Hepatocyte (in vitro differentiated cells): Measurements from ENCODE around the gene ANO9. TPM values are rescaled to one million over a fixed set of nuclear protein-coding genes. Genes with fewer than 3 reads are reported as not detected.
A peak's percentile ranks its signal among the peaks of the same experiment; 100 is the strongest.

Experiments
- DNase-seq: peaks from one replicate; pipeline ENCODE4 v3.0.0-alpha.2; 2016; ENCODE audit warnings: low spot score
- H2AFZ ChIP-seq: fragments of 200-600 bp; sonication (generic); 2 replicates; pipeline ENCODE4 v1.6.0; 2016; ENCODE audit warnings: antibody characterized with exemption, mild to moderate bottlenecking
- H3K27ac ChIP-seq: fragments of 200-600 bp; sonication (generic); 2 replicates; pipeline ENCODE4 v1.5.1; 2016; ENCODE audit warnings: mild to moderate bottlenecking
- H3K27me3 ChIP-seq: fragments of 200-600 bp; sonication (generic); 2 replicates; pipeline ENCODE4 v1.6.1; 2016
- H3K36me3 ChIP-seq: fragments of 200-600 bp; sonication (generic); replicated peaks from 2 replicates; pipeline ENCODE4 v1.5.1; 2016; ENCODE audit warnings: low read depth; ENCODE audit not compliant: insufficient read depth
- H3K4me1 ChIP-seq: fragments of 200-600 bp; sonication (generic); 2 replicates; pipeline ENCODE4 v1.5.1; 2016; ENCODE audit warnings: mild to moderate bottlenecking, moderate library complexity; ENCODE audit not compliant: insufficient read depth
- H3K4me2 ChIP-seq: fragments of 200-600 bp; sonication (generic); 2 replicates; pipeline ENCODE4 v1.6.0; 2016
- H3K4me3 ChIP-seq: fragments of 200-600 bp; sonication (generic); 2 replicates; pipeline ENCODE4 v1.5.1; 2016; ENCODE audit warnings: mild to moderate bottlenecking
- H3K79me2 ChIP-seq: fragments of 200-600 bp; sonication (generic); 2 replicates; pipeline ENCODE4 v1.6.0; 2017; ENCODE audit warnings: mild to moderate bottlenecking
- H3K9me2 ChIP-seq: fragments of 200-600 bp; sonication (generic); replicated peaks from 2 replicates; pipeline ENCODE4 v1.6.0; 2017; ENCODE audit warnings: mild to moderate bottlenecking; ENCODE audit not compliant: insufficient read depth
- H3K9me3 ChIP-seq: fragments of 200-600 bp; sonication (generic); 2 replicates; pipeline ENCODE4 v1.5.1; 2016; ENCODE audit warnings: low read depth, mild to moderate bottlenecking
- H4K20me1 ChIP-seq: fragments of 200-600 bp; sonication (generic); 2 replicates; pipeline ENCODE4 v1.6.0; 2016; ENCODE audit warnings: mild to moderate bottlenecking; ENCODE audit not compliant: insufficient read depth, poor library complexity, severe bottlenecking
- EZH2 ChIP-seq: fragments of 200-600 bp; sonication (generic); IDR thresholded peaks from 2 replicates; pipeline ENCODE4 v1.6.1; 2016; ENCODE audit warnings: antibody characterized with exemption, mild to moderate bottlenecking, borderline replicate concordance
- EZH2phosphoT487 ChIP-seq: fragments of 200-600 bp; sonication (generic); IDR thresholded peaks from one replicate; pipeline ENCODE4 v1.6.1; 2018; ENCODE audit warnings: antibody characterized with exemption, mild to moderate bottlenecking, low read depth, moderate library complexity; ENCODE audit not compliant: unreplicated experiment, severe bottlenecking
- WGBS: methylation state at CpG from one replicate; pipeline ENCODE4 v1.1.6; 2016; ENCODE audit warnings: low lambda C conversion rate; ENCODE audit errors: missing lambda C conversion rate; 5-methylcytosine and 5-hydroxymethylcytosine counted together
- polyA plus RNA-seq: library from polyadenylated mRNA; unstranded; fragments of >200 nt; fragmentation: Nextera tagmentation; extraction: Ambion mirVana; gene quantifications from 2 replicates; pipeline ENCODE4 v1.2.1, GENCODE V29; 2016
- total RNA-seq: library from RNA; depleted of rRNA; stranded (reverse); fragments of >200 nt; gene quantifications from 2 replicates; pipeline ENCODE4 v1.2.3, GENCODE V29; 2014
- TF ChIP-seq, protein P1 (sequence below): fragments of 200-600 bp; sonication (generic); IDR thresholded peaks from 2 replicates; pipeline ENCODE4 v1.5.1; 2016; ENCODE audit warnings: antibody characterized with exemption, mild to moderate bottlenecking; ENCODE audit not compliant: poor library complexity

Gene ANO9
- total and polyA plus RNA-seq, 2 experiments from 2014 or later: 21.2 to 35.7 TPM

DNA sequence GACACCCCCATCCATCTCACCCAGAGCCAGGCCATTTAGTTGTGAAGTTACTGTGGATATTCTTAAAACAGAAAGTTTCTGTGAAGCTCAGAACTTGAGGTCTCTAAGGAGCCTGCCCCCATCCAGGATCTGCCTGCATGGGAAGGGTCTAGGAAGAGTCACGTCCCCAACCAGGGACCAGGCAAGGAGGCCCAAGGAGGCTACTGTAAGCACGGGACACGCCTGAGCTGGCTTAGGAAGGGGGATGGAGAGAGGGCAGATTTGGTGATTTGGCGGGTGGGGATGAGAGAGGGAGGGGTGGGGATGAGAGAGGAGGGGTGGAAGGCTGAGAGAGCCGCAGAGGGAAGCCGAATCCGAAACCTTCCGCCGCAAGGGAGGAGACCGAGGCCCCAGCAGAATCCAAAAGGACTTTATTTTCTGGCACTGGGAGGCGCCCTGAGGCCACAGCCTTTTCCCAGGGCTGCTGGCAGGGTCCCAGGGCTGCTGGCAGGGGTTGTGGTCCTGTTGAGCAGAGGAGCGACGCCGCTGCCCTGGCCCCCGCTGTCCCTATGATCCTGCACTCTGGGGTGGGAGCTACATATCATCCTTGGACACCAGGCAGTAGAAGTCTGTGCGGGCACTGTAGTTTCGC lies 36.4 kb downstream of the ANO9 start:
- Histone ChIP-seq H3K4me2 (peak overlapping the region; percentile 77), H3K27ac (no peak overlapping the region), H3K36me3 (no peaks in the 10 kb centered on the region), H3K4me1 (peaks cover 11% of the 10 kb centered on the region), H3K4me3 (no peak overlapping the region), H3K79me2 (no peaks in the 10 kb centered on the region), H4K20me1 (no peaks in the 10 kb centered on the region), H3K27me3 (no peaks in the 10 kb centered on the region), H3K9me3 (no peaks in the 10 kb centered on the region), H3K9me2 (no peaks in the 10 kb centered on the region), H2AFZ (no peak overlapping the region)
- 92% methylated on average over 10 of the region's 17 CpGs for WGBS
- no peak for DNase-seq
- TF ChIP-seq EZH2phosphoT487: no peak

DNA sequence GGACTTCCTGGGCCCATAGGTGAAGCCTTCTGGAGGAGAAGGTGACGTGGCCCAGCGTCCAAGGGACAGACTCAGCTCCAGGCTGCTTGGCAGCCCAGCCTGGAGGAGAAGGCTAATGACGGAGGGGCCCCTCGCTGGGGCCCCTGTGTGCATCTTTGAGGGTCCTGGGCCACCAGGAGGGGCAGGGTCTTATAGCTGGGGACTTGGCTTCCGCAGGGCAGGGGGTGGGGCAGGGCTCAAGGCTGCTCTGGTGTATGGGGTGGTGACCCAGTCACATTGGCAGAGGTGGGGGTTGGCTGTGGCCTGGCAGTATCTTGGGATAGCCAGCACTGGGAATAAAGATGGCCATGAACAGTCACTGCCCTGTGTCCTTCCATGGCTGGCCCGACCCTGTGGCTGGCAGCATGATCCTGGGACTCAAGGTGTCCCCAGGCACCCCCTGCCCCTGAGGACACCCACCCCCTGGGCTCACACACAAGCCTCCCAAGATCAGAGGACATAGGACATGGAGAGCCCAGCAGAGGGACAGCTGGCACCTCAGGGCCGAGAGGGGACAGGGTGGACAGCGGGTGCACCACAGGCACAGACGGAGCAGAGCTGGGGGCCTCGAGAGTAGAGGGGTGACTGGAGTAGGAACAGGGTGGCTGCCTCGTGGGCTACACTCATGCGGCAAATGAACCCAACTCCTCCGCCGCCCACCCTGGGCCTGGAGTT lies 37.1 kb downstream of the ANO9 start:
- no peak overlapping the region for H2AFZ ChIP-seq
- no peak overlapping the region for H3K4me2 ChIP-seq
- peaks cover 11% of the 10 kb centered on the region for H3K4me1 ChIP-seq
- no peak for DNase-seq
- no peaks in the 10 kb centered on the region for H3K27me3 ChIP-seq
- no peaks in the 10 kb centered on the region for H4K20me1 ChIP-seq
- H3K36me3 ChIP-seq: no peaks in the 10 kb centered on the region
- no peak overlapping the region for H3K27ac ChIP-seq
- no peaks in the 10 kb centered on the region for H3K9me3 ChIP-seq
- H3K9me2 ChIP-seq: no peaks in the 10 kb centered on the region
- H3K4me3 ChIP-seq: no peak overlapping the region
- H3K79me2 ChIP-seq: no peaks in the 10 kb centered on the region
- no peak for TF ChIP-seq EZH2phosphoT487
- no peak for TF ChIP-seq EZH2
- TF ChIP-seq, protein P1, sequence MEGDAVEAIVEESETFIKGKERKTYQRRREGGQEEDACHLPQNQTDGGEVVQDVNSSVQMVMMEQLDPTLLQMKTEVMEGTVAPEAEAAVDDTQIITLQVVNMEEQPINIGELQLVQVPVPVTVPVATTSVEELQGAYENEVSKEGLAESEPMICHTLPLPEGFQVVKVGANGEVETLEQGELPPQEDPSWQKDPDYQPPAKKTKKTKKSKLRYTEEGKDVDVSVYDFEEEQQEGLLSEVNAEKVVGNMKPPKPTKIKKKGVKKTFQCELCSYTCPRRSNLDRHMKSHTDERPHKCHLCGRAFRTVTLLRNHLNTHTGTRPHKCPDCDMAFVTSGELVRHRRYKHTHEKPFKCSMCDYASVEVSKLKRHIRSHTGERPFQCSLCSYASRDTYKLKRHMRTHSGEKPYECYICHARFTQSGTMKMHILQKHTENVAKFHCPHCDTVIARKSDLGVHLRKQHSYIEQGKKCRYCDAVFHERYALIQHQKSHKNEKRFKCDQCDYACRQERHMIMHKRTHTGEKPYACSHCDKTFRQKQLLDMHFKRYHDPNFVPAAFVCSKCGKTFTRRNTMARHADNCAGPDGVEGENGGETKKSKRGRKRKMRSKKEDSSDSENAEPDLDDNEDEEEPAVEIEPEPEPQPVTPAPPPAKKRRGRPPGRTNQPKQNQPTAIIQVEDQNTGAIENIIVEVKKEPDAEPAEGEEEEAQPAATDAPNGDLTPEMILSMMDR: no peak
- WGBS: 93% methylated on average over 13 of the region's 14 CpGs

DNA sequence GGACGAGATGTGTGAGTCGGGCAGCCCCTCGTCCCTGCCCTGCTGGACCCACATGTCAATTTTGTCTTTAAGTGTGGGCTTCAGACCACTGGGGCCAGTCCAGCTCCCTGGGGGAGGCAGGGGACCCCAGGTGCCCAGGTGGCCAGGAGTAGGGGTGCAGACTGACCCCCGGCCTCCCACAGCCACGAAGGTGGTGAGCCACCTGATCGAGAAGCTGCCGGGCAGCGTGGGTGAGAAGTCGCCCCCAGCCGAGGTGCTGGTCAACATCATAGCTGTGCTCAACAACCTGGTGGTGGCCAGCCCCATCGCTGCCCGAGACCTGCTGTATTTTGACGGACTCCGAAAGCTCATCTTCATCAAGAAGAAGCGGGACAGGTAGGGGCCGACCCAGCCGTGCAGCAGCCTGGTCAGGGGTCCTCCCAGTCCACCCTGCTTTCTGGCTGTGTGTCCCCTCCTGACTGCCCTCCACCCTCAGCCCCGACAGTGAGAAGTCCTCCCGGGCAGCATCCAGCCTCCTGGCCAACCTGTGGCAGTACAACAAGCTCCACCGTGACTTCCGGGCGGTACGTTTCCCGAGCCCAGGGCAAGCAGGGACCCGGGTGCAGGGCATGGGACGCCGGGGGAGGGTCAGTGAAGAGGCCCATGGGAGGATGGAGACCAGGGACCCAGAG lies 37.9 kb downstream of the ANO9 start:
- H3K4me3 ChIP-seq: no peak overlapping the region
- H3K36me3 ChIP-seq: no peaks in the 10 kb centered on the region

More for the DNA sequence above, 37.9 kb downstream of the ANO9 start:
- H3K9me3 ChIP-seq: no peaks in the 10 kb centered on the region
- no peak overlapping the region for H2AFZ ChIP-seq
- H3K4me2 ChIP-seq: no peak overlapping the region
- 92% methylated on average over 27 of the region's 27 CpGs for WGBS
- H3K79me2 ChIP-seq: no peaks in the 10 kb centered on the region
- H3K9me2 ChIP-seq: no peaks in the 10 kb centered on the region
- no peaks in the 10 kb centered on the region for H3K27me3 ChIP-seq
- H3K27ac ChIP-seq: no peak overlapping the region
- peaks cover 11% of the 10 kb centered on the region for H3K4me1 ChIP-seq
- DNase-seq: no peak
- TF ChIP-seq, protein P1: no peak
- no peak for TF ChIP-seq EZH2
- H4K20me1 ChIP-seq: no peaks in the 10 kb centered on the region
